Stimulated activated memory B cell treated with anti-CD40 and anti-IgM and Interleukin-4, amounts not matched to agents 10 μg/mL and 1 μg/mL and 100 μg/mL, for 72 hours (primary cell): ENCODE results near the gene MYO18A.

Experiments used
- ATAC-seq: fragments of 150-1000 bp; cut with Tn5 transposase; 2 replicates; pipeline ENCODE4 v1.10.0; 2021
- H3K27ac Mint-ChIP-seq: one replicate; pipeline ENCODE4 v1.8.0; 2022; ENCODE audit warnings: mild to moderate bottlenecking, mixed read lengths
- H3K27me3 Mint-ChIP-seq: one replicate; pipeline ENCODE4 v1.8.0; 2022; ENCODE audit warnings: mixed read lengths
- H3K36me3 Mint-ChIP-seq: one replicate; pipeline ENCODE4 v1.8.0; 2022; ENCODE audit warnings: mixed read lengths
- H3K4me1 Mint-ChIP-seq: one replicate; pipeline ENCODE4 v1.8.0; 2022; ENCODE audit warnings: mixed read lengths
- H3K4me3 Mint-ChIP-seq: one replicate; pipeline ENCODE4 v1.8.0; 2022; ENCODE audit warnings: mild to moderate bottlenecking, moderate library complexity, mixed read lengths
- H3K9me3 Mint-ChIP-seq: one replicate; pipeline ENCODE4 v1.8.0; 2022; ENCODE audit warnings: mixed read lengths

MYO18A gene

GRCh38 chr17:29066606-29067005 lies 113.6 kb downstream of the MYO18A start:
- Mint-ChIP-seq H3K4me1 (no peaks in the 10 kb centered on the region), H3K4me3 (no peak overlapping the region), H3K27ac (no peak overlapping the region), H3K27me3 (no peaks in the 10 kb centered on the region), H3K9me3 (no peaks in the 10 kb centered on the region), H3K36me3 (no peaks in the 10 kb centered on the region)
- no peak for ATAC-seq

DNA sequence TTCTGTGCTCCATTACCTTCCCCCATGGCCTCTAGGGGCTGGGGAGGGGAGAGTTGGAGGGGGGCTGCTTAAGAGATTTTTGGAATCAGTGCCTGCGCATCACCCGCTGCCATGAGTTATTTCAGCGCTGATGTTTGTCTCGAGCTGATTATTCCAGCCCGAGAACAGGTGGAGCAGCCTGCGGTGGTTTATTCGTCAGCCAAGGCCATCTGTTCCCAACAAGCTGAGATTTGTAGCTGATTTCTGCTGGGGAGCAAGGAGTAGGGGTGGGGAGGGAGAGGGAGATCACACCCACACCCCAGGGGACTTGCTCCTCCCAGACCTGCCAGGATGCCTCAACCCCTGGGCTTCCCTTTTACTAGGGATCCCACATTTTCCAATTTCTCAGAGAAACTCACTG lies 114.2 kb downstream of the MYO18A start:
- no peaks in the 10 kb centered on the region for H3K9me3 Mint-ChIP-seq
- no peaks in the 10 kb centered on the region for H3K27me3 Mint-ChIP-seq
- ATAC-seq: no peak
- H3K36me3 Mint-ChIP-seq: no peaks in the 10 kb centered on the region
- no peaks in the 10 kb centered on the region for H3K4me1 Mint-ChIP-seq
- no peak overlapping the region for H3K27ac Mint-ChIP-seq
- H3K4me3 Mint-ChIP-seq: no peak overlapping the region

DNA sequence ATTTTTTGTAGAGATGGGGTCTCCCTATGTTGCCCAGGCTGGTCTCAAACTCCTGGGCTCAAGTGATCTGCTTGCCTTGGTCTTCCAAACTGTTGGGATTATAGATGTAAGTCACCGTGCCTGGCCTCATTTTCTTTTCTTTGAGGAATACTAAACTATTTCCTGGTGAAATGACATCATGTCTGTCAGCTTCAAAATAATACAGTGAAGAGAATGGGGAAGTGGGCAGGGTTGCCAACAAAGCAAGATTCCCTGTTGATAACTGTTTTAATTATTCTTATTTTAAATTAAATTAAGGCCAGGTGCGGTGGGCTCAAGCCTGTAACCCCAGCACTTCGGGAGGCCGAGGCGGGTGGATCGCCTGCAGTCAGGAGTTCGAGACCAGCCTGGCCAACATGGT lies 116.2 kb downstream of the MYO18A start:
- H3K27me3 Mint-ChIP-seq: no peaks in the 10 kb centered on the region
- H3K9me3 Mint-ChIP-seq: no peaks in the 10 kb centered on the region
- no peak overlapping the region for H3K4me3 Mint-ChIP-seq
- no peaks in the 10 kb centered on the region for H3K4me1 Mint-ChIP-seq
- no peaks in the 10 kb centered on the region for H3K36me3 Mint-ChIP-seq
- no peak overlapping the region for H3K27ac Mint-ChIP-seq
- ATAC-seq: no peak

DNA sequence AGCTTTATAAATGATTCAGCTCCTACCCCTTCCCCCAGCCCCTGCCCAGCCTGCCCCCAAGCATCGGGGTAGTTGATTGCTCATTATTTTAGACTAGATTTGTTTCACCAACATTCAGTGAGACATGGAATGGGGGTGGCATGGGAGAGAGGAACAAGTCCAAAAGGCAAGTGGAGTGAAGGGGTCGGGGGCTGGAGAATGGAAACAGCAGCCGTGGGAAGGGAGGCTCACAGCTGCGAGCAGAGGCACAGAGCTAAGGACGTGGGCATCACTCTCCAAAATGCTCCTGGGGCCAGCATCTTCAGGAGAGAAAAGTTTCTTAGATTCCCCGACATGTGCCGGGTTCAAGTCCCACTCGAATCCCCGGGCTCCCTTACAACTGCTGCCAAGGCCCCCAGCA lies 118.0 kb downstream of the MYO18A start:
- no peak overlapping the region for H3K4me3 Mint-ChIP-seq
- H3K27ac Mint-ChIP-seq: no peak overlapping the region
- H3K36me3 Mint-ChIP-seq: no peaks in the 10 kb centered on the region
- H3K9me3 Mint-ChIP-seq: no peaks in the 10 kb centered on the region
- H3K27me3 Mint-ChIP-seq: no peaks in the 10 kb centered on the region
- no peak for ATAC-seq
- no peaks in the 10 kb centered on the region for H3K4me1 Mint-ChIP-seq

DNA sequence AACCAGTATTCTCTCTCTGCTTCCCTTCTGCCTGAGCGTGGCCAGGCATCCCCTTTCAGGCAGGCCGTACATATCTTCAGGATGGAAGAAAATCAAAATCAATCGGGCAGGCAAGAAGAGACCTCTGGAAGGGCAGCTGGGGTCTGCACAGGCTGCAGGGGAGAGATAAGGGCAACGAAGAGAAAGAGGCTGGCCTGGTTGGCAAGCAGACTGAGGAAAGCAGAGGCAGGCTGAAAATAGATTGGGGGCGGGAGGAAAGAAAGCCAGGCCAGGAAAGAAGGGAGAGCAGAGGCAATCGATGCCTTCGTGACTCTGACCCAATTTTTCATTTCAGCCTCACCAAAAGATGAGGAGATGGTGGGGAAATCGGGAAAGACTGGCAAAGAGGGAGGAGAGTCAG lies 119.2 kb downstream of the MYO18A start:
- no peaks in the 10 kb centered on the region for H3K4me1 Mint-ChIP-seq
- no peaks in the 10 kb centered on the region for H3K9me3 Mint-ChIP-seq
- H3K27ac Mint-ChIP-seq: no peak overlapping the region

DNA sequence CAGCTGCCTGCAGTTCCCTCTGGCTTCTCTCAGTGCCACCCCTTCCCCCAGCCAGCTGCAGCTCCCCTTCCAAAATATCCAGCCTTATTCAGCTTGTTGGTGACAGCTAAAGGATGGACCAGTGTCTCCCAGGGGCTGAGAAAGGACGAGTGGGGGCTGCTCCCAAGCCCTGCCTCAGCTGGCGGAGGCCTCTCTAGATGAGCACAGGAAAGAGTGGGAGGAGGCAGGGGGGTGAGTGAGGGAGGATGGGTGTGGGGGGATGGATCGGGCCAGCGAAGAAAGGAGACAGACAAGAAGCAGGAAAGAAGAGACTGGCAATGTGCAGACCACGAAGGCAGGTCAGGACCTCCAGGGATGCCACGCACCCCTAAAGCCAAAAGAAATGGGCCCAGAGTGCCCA lies 119.7 kb downstream of the MYO18A start:
- Mint-ChIP-seq H3K9me3 (no peaks in the 10 kb centered on the region), H3K4me3 (no peak overlapping the region), H3K27me3 (no peaks in the 10 kb centered on the region), H3K36me3 (no peaks in the 10 kb centered on the region), H3K4me1 (no peaks in the 10 kb centered on the region), H3K27ac (no peak overlapping the region)
- no peak for ATAC-seq

More for the DNA sequence above, 119.2 kb downstream of the MYO18A start:
- H3K4me3 Mint-ChIP-seq: no peak overlapping the region
- no peak for ATAC-seq
- no peaks in the 10 kb centered on the region for H3K36me3 Mint-ChIP-seq
- H3K27me3 Mint-ChIP-seq: no peaks in the 10 kb centered on the region

GRCh38 chr17:29059281-29059680 lies 120.9 kb downstream of the MYO18A start:
- Mint-ChIP-seq H3K4me3 (no peak overlapping the region), H3K4me1 (no peaks in the 10 kb centered on the region), H3K27ac (no peak overlapping the region), H3K36me3 (no peaks in the 10 kb centered on the region), H3K27me3 (no peaks in the 10 kb centered on the region), H3K9me3 (no peaks in the 10 kb centered on the region)
- ATAC-seq: no peak

- no peak overlapping the region for H3K27ac Mint-ChIP-seq
- ATAC-seq: no peak
- H3K9me3 Mint-ChIP-seq: no peaks in the 10 kb centered on the region
- no peak overlapping the region for H3K4me3 Mint-ChIP-seq
- no peaks in the 10 kb centered on the region for H3K27me3 Mint-ChIP-seq
- no peaks in the 10 kb centered on the region for H3K4me1 Mint-ChIP-seq
- H3K36me3 Mint-ChIP-seq: no peaks in the 10 kb centered on the region
These were observed 121.8 kb downstream of the MYO18A start for GRCh38 chr17:29058391-29058790.

GRCh38 chr17:29057361-29057760 lies 122.8 kb downstream of the MYO18A start:
- Mint-ChIP-seq H3K27me3 (no peaks in the 10 kb centered on the region), H3K4me3 (no peak overlapping the region), H3K27ac (no peak overlapping the region), H3K4me1 (no peaks in the 10 kb centered on the region), H3K36me3 (no peaks in the 10 kb centered on the region), H3K9me3 (no peaks in the 10 kb centered on the region)
- ATAC-seq: no peak

DNA sequence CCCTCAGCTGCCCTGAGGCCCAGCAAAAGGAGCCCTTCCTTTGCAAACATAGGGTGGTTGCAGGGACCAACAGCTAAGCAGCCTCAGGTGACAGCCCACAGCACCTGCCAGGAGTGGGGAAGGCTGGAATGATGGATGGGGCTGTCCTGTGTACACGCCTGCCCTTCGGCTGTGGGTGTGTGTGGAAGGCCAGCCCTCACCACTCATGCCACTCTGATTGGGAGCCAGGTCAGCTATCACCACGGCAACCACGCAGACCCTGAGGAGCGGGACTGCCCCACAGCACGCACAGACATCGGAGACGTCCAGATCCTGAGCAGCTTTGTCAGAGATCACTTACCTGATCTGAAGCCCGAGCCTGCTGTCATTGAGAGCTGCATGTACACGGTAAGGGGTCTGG lies 125.4 kb downstream of the MYO18A start:
- H3K36me3 Mint-ChIP-seq: no peaks in the 10 kb centered on the region
- H3K4me3 Mint-ChIP-seq: no peak overlapping the region
- no peaks in the 10 kb centered on the region for H3K9me3 Mint-ChIP-seq
- H3K4me1 Mint-ChIP-seq: no peaks in the 10 kb centered on the region
- no peak for ATAC-seq
- H3K27ac Mint-ChIP-seq: no peak overlapping the region
- peaks cover 8% of the 10 kb centered on the region for H3K27me3 Mint-ChIP-seq

GRCh38 chr17:29051731-29052130 lies 128.5 kb downstream of the MYO18A start:
- H3K9me3 Mint-ChIP-seq: no peaks in the 10 kb centered on the region
- peaks cover 11% of the 10 kb centered on the region for H3K4me1 Mint-ChIP-seq
- H3K4me3 Mint-ChIP-seq: no peak overlapping the region
- H3K27me3 Mint-ChIP-seq: peaks cover 12% of the 10 kb centered on the region
- no peak for ATAC-seq
- H3K36me3 Mint-ChIP-seq: no peaks in the 10 kb centered on the region
- no peak overlapping the region for H3K27ac Mint-ChIP-seq

GRCh38 chr17:29051194-29051593 lies 129.0 kb downstream of the MYO18A start:
- no peaks in the 10 kb centered on the region for H3K9me3 Mint-ChIP-seq
- H3K36me3 Mint-ChIP-seq: no peaks in the 10 kb centered on the region
- no peak overlapping the region for H3K27ac Mint-ChIP-seq
- H3K27me3 Mint-ChIP-seq: peaks cover 12% of the 10 kb centered on the region
- peaks cover 12% of the 10 kb centered on the region for H3K4me1 Mint-ChIP-seq
- H3K4me3 Mint-ChIP-seq: no peak overlapping the region
- ATAC-seq: no peak

DNA sequence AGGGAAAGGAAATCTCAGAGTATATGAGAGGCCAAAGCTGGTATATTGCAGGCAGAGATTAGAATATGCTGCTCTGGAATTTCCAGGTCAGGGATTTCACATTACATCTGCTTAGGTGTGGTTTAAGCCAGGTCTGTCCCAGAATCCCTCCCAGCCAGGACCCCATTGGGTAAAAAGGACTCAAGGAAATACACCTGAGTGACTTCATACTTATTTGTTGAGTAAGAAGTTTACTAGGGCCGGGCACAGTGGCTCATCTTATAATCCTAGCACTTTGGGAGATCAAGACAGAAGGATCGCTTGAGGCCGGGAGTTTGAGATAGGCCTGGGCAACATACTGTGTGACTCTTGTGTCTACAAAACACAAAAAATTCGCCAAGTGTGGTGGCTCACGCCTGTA lies 130.0 kb downstream of the MYO18A start:
- H3K27ac Mint-ChIP-seq: no peak overlapping the region
- ATAC-seq: no peak
- no peaks in the 10 kb centered on the region for H3K36me3 Mint-ChIP-seq
- H3K27me3 Mint-ChIP-seq: peaks cover 12% of the 10 kb centered on the region
- no peak overlapping the region for H3K4me3 Mint-ChIP-seq
- peaks cover 16% of the 10 kb centered on the region for H3K4me1 Mint-ChIP-seq
- no peaks in the 10 kb centered on the region for H3K9me3 Mint-ChIP-seq

- peaks cover 12% of the 10 kb centered on the region for H3K27me3 Mint-ChIP-seq
- no peak overlapping the region for H3K27ac Mint-ChIP-seq
- no peak for ATAC-seq
- H3K4me3 Mint-ChIP-seq: no peak overlapping the region
- no peaks in the 10 kb centered on the region for H3K9me3 Mint-ChIP-seq
- no peaks in the 10 kb centered on the region for H3K36me3 Mint-ChIP-seq
- peaks cover 16% of the 10 kb centered on the region for H3K4me1 Mint-ChIP-seq
These were observed 130.6 kb downstream of the MYO18A start for GRCh38 chr17:29049541-29050145.

DNA sequence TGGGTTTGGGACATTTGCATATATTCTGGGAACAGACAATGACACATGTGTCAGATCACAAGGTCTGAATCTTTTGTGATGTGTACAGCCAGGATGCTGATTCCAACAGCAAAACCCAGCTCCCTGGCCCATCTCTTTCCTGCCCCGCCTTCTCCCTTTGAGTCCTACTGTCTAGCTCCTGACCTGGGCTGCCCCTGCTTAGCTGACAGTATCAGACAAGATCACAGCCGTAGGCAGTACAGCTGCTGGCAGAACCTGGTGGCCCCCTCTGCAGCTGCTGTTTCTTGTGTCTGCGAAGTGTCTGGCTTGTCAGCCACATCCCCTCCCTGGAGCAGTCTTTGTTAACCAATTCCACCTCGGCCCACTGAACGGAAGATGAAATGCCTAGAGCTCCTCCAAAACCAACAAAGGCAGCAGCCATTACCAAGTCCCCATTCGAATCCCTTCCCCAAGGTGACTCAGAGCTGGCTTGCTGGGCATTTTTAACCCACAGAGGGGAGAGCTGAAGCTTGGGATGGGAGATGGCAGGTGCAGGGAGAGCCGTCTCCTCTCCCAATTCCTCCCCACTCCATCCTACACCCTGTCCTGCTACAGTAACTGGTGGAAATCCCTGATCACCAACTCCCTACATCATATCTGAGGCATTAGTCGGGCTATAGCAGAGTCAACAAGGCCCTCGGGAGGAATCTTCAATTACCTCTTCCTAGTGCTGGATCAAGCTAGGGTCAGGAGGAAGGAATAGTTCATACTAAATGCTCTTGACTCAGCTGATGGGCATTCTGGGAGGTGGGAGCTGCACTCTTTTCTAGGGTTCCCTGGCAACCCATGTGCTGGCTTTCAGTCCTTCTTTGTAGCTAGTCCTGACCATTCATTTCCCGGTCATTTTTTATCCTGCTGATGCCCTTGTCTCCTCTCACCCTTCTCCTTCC lies 131.5 kb downstream of the MYO18A start:
- ATAC-seq: no peak
- peaks cover 12% of the 10 kb centered on the region for H3K27me3 Mint-ChIP-seq
- no peaks in the 10 kb centered on the region for H3K36me3 Mint-ChIP-seq
- H3K4me1 Mint-ChIP-seq: peaks cover 22% of the 10 kb centered on the region
- no peak overlapping the region for H3K4me3 Mint-ChIP-seq
- H3K9me3 Mint-ChIP-seq: no peaks in the 10 kb centered on the region
- H3K27ac Mint-ChIP-seq: no peak overlapping the region

DNA sequence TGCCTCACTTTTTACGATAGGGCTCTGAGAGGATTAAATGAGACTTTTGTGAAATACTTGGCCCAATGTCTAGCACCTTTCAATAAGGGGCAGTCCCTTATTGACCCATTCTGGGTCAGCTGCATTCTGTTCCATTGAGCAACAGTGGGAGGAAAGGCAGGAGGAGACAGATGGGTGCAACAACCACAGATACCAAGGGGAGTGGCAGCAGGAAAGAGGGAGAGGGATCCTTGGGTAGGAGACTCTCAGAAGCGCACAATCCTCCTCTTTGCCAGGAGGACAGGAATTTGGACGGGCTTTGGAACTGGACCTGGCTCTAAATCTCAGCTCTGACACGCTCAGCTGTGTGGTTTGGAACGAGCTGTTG lies 133.7 kb downstream of the MYO18A start:
- Mint-ChIP-seq H3K27me3 (peaks cover 12% of the 10 kb centered on the region), H3K4me1 (peaks cover 40% of the 10 kb centered on the region), H3K9me3 (no peaks in the 10 kb centered on the region), H3K27ac (no peak overlapping the region), H3K36me3 (no peaks in the 10 kb centered on the region), H3K4me3 (no peak overlapping the region)
- no peak for ATAC-seq
